K562 (cell line): ENCODE measurements around the gene RMC1.

Source experiments
- HBP1 ChIP-seq: fragments of 450-650 bp; formaldehyde crosslinking; IDR thresholded peaks from 2 replicates; pipeline ENCODE4 v1.4.0; 2022; ENCODE audit warnings: missing genetic modification characterization
- USF2 ChIP-seq: sonication (generic); formaldehyde crosslinking; IDR thresholded peaks from 2 replicates; pipeline ENCODE4 v1.5.0; 2020; ENCODE audit warnings: missing genetic modification reagents

GRCh38 chr18:23493654-23494053 is 9.7 kb upstream of the RMC1 start:
- TF ChIP-seq USF2: no peak
- TF ChIP-seq HBP1 (CRISPR knock-in tag): no peak
